C4-2B (cell line): ENCODE data around the gene NANOS3.

Experiments used
- H3K27ac ChIP-seq: fragments of 450-650 bp; 2 replicates; pipeline ENCODE4 v1.5.1; 2017
- CTCF ChIP-seq: fragments of 450-650 bp; conservative IDR thresholded peaks from 2 replicates; pipeline ENCODE4 v1.5.1; 2017; ENCODE audit warnings: mild to moderate bottlenecking
- ZFX ChIP-seq: fragments of 450-650 bp; IDR thresholded peaks from 2 replicates; pipeline ENCODE4 v1.6.1; 2017

The NANOS3 gene

GRCh38 chr19:13899912-13900584 is 23.1 kb downstream of the NANOS3 start:
- no peak for TF ChIP-seq ZFX
- TF ChIP-seq CTCF: no peak
- no peak overlapping the region for H3K27ac ChIP-seq

GRCh38 chr19:13902993-13903555 is 26.1 kb downstream of the NANOS3 start:
- TF ChIP-seq CTCF: no peak; the same call in 1 of the 2 replicates
- TF ChIP-seq ZFX: no peak

GRCh38 chr19:13905634-13906520 is 28.9 kb downstream of the NANOS3 start, which contains the start of the genes BRME1 and CC2D1A:
BRME1 (minus strand) TSS chr19:13906117; CDS start chr19:13904892, 1,225 bp downstream.
CC2D1A (plus strand) TSS chr19:13906201; CDS start chr19:13906442, 241 bp downstream.
- TF ChIP-seq CTCF: no peak
- peak; percentile 75; the same call in 1 of the 2 replicates for TF ChIP-seq ZFX
- H3K27ac ChIP-seq: peak within 1 kb of the TSS; percentile 85

More at GRCh38 chr19:13902993-13903555, 26.1 kb downstream of the NANOS3 start:
- no peak overlapping the region for H3K27ac ChIP-seq

GRCh38 chr19:13906521-13906904 is 29.6 kb downstream of the NANOS3 start:
- peak overlapping the region; percentile 85 for H3K27ac ChIP-seq
- peak; percentile 44; the same call in 1 of the 2 replicates for TF ChIP-seq ZFX
- TF ChIP-seq CTCF: no peak

GRCh38 chr19:13906910-13907309 is 30.0 kb downstream of the NANOS3 start:
- no peak for TF ChIP-seq CTCF
- no peak for TF ChIP-seq ZFX
- peak overlapping the region; percentile 85 for H3K27ac ChIP-seq

- H3K27ac ChIP-seq: no peak overlapping the region
- no peak for TF ChIP-seq CTCF
- no peak for TF ChIP-seq ZFX
These were observed 31.7 kb downstream of the NANOS3 start for GRCh38 chr19:13908674-13909073.
